GM21576 (cell line): ENCODE results near the gene LEAP2.
"Not testable (repeated sequence)": the region's sequence is repeated elsewhere in the genome, so short reads cannot be mapped to it uniquely, and the experiment has no call there.

ENCODE experiments used
- ATAC-seq: cut with Tn5 transposase; IDR thresholded peaks from one replicate; pipeline ENCODE4 v1.9.1; 2021; ENCODE audit warnings: mild to moderate bottlenecking, moderate library complexity; ENCODE audit not compliant: unreplicated experiment

LEAP2 gene

DNA sequence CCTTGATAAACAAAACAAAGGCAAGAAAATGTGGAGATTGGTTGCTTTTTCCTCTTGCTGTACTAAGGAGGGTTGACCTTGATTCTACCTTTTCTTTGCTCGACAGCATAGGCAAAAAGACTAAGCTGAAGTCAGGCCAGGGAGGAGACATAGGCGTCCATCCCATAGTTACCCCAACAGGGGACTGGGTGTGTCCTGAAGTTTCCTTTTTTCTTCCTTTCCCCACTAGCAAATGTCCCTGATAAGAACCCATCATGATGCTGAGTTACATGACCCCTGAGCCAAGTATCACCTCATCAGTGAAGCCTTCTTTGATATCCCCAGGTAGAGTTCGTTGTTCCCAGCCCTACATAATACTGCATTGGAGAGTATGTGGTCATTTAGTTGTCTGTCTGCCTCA is 33.2 kb upstream of the LEAP2 start:
- ATAC-seq = no peak

DNA sequence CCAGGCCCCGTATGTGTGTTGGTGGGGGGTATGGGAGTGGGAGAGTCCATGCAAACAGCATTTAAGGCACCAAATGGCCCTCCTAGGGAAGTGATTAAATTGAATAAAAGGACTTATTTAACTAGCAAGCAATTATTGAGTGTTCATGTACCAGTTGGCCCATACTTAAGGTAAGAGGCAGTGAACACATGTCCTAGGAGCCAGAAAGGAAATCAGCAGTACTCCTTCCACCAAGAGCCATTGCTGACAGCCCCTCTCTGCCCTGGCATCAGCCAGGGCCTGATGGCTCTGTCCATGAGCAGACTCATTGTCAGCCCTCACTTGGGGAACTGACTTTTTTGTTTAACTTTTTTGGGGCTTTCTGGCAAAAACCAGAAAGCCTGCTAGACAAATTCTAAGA is 32.6 kb upstream of the LEAP2 start:
- ATAC-seq = no peak

DNA sequence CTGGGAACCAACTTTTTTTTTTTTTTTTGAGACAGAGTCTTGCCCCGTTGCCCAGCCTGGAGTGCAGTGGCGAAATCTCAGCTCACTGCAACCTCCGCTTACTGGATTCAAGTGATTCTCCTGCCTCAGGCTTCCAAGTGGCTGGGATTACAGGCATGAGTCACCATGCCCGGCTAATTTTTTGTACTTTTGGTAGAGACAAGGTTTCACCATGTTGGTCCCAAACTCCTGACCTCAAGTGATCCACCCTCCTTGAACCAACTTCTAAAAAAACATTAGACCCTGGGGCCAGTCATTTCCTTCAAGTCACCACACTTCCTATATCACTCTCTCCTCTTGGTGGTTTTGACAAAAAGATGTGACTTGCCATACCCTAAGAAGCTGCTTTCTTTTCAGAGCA is 32.2 kb upstream of the LEAP2 start:
- no peak for ATAC-seq

DNA sequence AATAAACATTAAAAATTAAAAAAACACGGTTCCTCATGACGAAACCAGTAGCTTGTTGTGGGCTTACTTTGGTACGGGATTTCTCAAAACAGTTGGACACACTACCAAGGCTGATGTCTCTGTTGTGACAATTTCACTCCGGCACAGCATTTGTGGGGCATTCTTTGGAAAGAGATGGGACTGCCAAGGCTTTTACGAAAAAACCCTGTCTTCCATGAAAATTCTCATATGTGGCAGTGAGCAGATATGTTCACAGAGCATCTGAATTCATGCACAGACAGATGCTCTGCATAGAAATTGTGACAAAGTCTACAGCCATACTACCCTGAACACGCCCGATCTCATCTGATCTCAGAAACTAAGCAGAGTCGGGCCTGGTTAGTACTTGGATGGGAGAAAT is 25.2 kb upstream of the LEAP2 start:
- no peak for ATAC-seq

DNA sequence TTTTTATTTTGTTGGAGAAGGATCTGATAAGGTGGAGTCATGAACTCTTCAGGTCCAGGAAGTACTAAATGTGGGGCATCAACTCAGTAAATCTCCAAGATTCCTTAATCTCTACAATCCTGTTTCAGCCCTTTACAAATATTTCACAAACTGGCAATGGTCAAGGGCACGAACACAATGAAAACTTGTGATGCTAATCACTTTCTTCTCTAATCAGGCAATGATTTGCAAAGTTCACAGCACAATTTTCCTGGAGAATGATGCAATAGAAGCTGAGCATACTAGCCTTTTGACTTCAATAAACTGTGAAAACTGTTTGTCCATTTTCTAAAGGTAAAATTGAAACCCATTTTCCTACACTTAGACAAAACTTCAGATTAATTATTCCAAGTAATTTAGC is 24.1 kb upstream of the LEAP2 start:
- no peak for ATAC-seq

DNA sequence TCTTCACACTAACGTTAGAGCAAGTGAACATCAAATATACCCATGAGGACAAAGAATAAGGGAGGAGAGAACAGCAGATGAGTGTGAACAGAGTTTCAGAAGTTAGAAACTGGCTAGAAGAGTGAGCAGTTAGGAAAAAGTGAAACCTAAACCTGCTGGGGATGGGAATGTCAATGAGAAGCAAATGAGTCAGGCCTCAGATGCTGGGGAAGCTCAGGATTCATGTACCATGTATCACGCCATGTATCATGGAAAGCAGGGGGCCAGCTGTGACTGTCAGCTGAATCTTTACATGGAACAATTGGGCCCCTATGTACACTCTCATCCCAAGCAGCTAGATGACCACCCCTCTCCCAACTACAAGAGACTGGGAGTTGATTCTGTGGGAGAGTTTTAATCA is 23.4 kb upstream of the LEAP2 start:
- no peak for ATAC-seq

DNA sequence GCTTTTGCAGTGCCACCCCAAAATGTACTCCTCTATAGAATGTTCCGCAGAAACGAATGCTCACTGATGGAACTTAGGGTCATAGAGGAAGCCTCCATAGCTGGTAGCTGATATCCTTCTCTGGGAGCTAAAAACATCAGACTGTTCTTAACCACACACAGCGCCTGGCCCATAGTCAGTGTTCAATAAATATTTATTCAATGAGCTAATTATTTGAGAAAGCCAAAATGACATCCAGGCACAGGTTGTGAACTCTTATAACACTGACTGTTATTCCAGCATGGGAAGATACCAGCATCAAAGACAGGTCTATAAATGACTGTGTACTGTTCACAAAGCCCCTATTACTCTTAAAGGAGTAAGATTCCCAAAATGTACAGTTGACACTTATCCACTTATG is 20.1 kb upstream of the LEAP2 start:
- ATAC-seq = no peak

DNA sequence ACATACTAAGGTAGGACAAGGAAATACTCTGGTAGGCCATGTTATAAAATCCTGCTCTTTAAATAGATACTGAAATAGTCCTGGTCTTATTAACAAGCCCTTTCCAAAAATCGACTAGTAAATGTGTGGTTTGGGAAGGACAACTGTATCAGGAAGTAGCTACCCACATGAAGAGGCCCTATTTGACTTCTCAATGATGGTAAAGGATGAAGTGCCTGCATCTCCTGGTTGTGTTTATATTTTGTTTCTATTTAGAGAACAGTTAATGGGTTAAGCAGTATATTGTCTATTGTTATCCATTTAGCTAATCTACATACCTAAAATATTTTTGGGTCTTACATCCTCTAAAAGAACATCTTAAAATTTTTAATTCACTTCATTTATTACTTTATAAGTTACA is 19.7 kb upstream of the LEAP2 start:
- ATAC-seq = no peak

DNA sequence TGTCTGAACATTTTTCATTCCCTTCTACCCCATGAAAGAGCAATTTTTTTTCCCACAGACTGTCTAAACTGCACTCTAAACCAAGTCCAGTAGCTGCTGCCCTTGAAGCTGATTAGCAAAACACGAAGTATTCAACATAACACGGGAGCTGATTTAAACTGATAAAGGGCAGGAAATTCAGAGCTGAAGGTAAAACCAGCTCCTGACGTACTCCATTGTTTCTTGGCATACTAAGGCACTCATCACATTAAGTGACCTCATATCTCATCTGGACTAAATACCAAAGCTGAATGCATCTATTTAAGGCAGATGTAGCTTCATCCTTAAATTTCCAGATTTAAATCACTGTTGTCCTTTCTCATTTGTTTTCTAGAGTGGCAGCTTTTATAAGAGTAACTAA is 19.2 kb upstream of the LEAP2 start:
- ATAC-seq = no peak

DNA sequence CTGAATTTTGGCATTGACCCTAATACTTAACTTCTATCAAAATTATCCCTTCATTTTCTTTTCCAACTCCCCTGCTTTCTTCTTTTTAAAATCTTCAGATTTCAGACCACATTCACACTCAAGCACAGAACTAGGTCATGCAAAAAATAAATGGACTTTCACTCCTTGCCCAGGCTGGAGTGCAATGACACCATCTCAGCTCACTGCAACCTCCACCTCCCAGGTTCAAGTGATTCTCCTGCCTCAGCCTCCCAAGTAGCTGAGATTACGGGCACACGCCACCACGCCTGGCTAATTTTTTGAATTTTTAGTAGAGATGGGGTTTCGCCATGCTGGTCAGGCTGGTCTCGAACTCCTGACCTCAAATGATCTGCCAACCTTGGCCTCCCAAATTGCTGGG is 18.5 kb upstream of the LEAP2 start:
- ATAC-seq = not testable (repeated sequence)

DNA sequence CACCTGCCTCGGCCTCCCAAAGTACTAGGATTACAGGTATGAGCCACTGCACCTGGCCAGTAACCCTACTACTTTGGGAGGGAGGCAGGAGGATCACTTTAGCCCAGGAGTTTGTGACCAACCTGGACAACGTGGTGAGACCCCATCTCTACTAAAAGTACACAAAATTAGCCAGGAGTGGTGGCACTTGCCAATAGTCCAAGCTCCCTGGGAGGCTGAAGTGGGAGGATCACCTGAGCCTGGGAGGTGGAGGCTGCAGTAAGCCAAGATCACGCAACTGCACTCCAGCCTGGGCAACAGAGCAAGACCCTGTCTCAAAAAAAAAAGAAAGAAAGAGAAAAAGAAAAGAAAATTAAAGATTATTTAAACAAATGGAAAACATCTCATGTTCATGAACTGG is 17.5 kb upstream of the LEAP2 start:
- no peak for ATAC-seq

DNA sequence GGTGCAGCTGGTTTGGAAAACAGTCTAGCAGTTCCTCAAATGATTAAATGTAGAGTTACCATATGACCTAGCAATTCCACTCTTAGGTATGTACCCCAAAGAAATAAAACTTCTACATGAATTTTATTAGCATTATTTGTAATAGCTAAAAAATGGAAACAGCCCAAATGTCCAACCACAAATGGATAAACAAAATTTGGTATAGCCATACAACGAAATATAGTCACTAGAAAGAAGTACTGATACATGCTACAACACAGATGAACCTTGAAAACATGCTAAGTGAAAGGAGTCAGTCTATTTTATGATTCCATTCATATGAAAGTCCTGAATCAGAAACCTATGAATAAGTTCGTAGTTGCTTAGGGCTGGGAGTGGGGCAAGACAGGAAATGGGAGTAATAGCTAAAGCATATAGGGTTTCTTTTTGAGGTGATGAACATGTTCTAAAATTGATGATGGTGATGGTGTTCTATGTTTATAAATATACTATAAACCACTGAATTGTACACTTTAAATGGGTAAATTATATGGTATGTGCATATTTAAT is 13.5 kb upstream of the LEAP2 start:
- no peak for ATAC-seq

DNA sequence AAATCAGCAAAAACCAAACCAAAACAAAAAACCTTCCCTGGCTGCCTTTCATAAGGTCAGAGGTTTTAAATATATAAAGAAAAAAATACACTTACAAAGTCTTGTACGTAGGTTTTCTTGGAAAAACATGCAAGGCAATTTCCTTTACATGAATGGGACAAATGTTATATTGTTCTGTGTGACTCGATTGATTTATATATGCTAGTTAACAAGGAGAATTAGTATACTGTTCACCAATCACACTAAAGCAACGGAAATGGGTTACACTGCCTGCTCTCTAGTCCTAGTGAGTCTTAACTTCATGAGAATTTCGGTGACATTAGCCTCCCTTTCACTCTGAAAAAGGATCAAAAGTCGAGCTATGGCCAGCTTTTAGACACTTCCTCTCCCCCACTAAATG is 12.7 kb upstream of the LEAP2 start:
- ATAC-seq = no peak

DNA sequence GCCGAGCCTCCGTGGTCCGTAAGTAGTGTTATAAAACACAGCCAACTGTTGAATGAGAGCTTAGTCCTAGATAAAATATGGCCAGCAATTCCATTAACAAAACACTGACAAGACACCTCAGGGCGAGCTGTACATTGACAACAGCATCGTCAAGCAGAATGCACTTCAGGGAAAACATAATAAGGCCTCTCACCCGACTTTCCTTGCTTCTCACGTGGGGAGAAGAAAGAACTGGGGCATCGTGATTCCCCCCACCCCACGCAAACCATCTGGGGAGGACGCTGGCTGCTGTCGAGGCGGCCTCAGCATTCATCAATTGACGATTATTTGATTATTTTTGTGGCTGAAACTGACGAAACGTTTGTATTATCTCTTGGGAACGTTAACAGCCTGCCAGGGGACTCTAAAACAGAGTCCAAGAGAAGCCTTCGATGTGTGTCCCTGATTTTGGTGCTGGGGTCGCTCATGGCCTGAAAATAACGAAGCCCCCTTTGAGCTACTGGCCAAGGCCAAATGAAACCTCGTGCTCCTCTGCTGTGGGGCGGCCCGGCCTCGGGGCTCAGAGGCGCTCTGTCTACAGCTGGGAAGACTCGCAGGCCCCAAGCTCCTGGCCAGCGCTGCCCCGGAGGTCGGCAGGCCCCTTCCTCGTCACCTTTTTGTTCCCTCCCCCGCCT is 7.7 kb upstream of the LEAP2 start:
- no peak for ATAC-seq

DNA sequence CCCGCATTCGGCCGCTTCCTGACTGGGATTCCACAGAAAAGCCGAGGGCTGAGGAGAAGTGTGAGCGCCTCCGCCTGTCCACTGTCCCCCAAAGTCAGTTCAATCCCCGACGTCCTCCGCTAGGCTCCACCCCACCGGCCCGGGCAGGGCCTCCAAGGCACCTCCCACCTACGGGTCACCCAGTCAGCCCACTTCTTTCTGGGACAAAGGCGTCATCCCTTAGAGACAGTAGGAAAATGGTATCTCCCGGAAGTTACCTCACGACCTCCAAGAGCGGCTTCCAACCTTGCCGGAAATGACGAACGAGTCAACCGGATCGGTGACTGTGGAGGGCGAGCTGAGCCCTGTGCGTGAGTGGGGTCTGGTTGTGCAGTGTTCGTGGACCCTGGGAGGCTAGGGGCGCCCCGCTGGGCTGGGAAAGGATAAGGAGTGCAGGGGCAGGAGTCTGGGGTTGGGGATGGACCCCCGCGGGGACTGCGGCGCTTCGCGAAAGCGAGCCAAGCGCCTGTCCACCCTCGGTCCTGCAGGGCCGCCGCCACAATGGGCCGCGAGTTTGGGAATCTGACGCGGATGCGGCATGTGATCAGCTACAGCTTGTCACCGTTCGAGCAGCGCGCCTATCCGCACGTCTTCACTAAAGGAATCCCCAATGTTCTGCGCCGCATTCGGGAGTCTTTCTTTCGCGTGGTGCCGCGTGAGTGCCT is 7.0 kb upstream of the LEAP2 start, which contains the start of the genes GDF9 and UQCRQ:
TSS of gene GDF9 (minus strand) at position 128 of the 704 bp plus-strand sequence. CDS start 1,936 bp downstream, outside the sequence.
TSS of gene UQCRQ (plus strand) at position 301 of the 704 bp plus-strand sequence. CDS start at position 541, 240 bp downstream.
- ATAC-seq = peak; percentile 99

DNA sequence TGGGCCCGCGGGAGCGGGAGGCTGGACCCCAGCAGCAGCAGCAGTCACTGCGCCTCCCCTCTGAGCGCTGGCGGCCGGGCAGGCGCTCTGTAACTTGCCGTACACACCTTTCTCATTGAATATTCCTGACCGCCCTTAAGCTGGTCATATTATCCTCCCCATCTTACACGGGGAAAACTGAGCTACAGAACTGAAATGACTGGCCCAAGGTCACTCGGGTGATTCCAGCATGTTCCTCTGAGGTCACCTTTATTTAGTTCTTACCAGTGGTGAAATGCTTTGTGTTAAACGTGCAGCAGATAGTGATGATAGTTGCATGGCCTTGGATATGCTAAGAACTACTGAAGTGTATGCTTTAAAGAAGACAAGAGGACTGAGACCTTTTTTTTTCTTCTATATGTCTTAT is 6.4 kb upstream of the LEAP2 start:
- no peak for ATAC-seq

DNA sequence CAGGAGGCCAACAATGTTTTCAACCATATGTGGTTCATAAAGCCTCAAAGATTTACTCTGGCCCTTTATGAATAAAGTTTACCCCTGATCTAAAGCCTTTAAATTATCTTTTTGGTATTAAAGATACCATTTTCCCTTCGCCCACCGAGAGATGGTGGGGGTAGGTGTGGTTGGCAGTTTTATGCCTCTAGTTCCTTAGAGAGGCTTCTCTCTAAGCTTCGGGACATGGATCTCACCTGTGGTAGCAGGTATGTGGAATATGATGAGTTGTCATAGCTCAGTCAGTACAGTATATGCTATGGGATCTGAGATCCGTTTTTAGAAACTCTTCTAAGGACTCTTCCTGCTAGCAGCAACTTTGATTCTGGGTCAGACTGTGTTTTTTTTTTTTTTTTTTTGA is 4.7 kb upstream of the LEAP2 start:
- ATAC-seq = no peak

DNA sequence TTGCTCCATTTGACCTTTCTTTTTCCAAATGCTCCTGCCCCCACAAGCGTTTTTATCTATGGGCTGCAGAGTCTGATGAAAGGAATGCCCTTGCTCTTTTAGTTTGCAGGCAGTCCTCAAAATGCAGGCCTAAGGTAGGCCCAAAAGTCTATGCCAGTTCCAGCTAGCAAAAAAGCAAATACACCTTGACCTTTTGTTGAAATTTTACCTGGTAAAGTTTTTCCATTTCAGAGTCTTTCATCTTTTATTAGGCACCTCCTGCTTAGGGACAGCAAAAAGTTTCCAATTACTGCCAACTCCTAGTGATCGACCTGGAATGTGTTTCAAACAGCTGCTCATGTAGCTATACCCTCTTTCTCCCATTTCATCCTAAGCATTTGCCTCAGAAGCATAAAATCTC is 2.7 kb upstream of the LEAP2 start:
- ATAC-seq = no peak

DNA sequence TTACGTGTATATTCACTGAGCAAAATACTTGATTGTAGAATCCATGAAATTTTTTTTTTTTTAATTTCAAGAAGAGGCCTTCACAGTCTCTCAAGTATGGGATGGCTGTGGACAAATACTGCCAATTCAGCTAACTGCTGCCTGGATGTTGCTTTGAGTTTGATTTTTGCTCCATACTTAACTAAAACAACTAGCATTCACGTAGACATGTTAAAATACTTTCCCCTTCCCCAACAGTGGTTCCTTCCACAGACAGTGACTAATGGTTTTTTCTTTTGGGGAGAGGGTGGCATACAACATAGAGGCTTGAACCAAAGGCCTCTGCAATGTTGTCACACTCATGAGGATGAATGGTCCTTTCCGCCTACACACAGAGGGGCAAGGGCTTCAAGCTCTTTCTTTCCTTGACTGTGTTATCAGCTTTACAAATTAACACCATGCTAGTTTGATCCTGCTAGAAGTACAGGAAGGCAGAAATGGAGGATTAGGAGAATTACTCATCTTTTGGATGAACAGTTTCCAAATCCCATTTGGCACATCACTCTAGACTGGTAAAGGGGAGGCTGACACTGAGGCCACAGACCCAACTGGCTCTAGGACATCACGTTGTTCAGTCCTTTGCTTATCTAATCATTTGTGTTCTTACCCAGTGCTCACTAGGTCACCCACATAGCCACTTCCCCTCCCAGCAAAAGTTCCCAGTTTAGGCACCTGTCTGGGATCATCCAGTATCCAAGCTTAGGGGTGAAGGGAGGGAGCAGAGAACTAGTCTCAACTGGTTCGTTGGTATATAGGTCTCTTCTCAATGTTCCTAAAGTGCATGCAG is 1.8 kb upstream of the LEAP2 start:
- ATAC-seq = no peak

DNA sequence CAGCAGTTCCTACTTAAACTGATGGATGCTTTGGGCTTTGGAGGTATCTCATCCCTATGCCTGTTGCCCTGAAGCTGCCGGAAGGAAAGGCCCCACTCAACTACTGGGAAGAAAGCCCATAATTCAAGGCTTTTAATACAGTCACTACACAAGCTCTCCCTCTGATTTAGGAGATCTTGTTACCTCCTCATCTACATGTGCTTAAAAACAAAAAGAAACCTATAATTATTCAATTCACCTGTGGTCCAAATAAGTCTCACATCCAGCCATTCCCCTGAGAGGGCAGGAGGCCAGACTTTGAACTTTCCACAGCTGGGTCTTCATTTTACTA is 715 bp upstream of the LEAP2 start:
- no peak for ATAC-seq

DNA sequence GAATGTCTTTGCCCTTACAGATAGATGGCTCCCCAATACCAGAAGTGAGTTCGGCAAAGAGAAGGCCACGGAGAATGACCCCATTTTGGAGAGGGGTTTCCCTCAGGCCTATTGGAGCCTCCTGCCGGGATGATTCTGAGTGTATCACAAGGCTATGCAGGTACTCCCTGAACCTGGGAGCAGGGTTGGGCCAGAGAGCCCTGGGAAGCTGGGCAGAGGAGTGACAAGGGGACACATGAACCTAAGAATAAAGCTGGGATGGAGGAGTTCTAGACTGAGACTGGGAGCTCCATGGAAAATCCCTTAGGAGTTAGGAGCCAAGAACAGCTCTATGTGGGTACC is 433 bp downstream of the LEAP2 start:
- no peak for ATAC-seq
